H1 (cell line): ENCODE data around the gene SPTBN1. TPM values are rescaled to one million over a fixed set of nuclear protein-coding genes. Genes with fewer than 3 reads are reported as not detected.

Source experiments
- CTCF ChIA-PET: fragments of 300-600 bp; sonication (Branson Sonifier 250); formaldehyde crosslinking; loops from one replicate; lab custom pipeline; 2021; ENCODE audit not compliant: partially characterized antibody; lab: Charles Lee
- POLR2A ChIA-PET: fragments of 300-600 bp; sonication (Branson Sonifier 250); formaldehyde crosslinking; loops from one replicate; lab custom pipeline; 2021; ENCODE audit warnings: inconsistent platforms; ENCODE audit not compliant: partially characterized antibody; lab: Charles Lee
- DNase-seq, 2 experiments: peaks; one replicate each; pipeline versions ENCODE4 v3.0.0 to v3.0.0-alpha.2; 2010 to 2022; ENCODE audit warnings: low spot score in 2 of 2, low read depth in 1 of 2, mixed read lengths in 1 of 2
- FAIRE-seq: peaks from 2 replicates; lab custom pipeline; 2011; peaks lifted over from hg19 to GRCh38; lab: Jason Lieb, UNC
- H2AFZ ChIP-seq: 2 replicates; pipeline ENCODE4 v1.8.1; 2012; ENCODE audit warnings: low read length, inconsistent platforms
- H2AK5ac ChIP-seq: 2 replicates; pipeline ENCODE4 v1.6.1; 2013; ENCODE audit warnings: low read depth, low read length
- H2BK120ac ChIP-seq: replicated peaks from 2 replicates; pipeline ENCODE3; 2013; ENCODE audit warnings: low read depth, low read length, inconsistent platforms
- H2BK12ac ChIP-seq: 2 replicates; pipeline ENCODE4 v1.6.1; 2013; ENCODE audit warnings: low read depth, low read length
- H2BK15ac ChIP-seq: 2 replicates; pipeline ENCODE4 v1.6.1; 2013; ENCODE audit warnings: low read length
- H2BK20ac ChIP-seq: 2 replicates; pipeline ENCODE4 v1.6.1; 2013; ENCODE audit warnings: low read length
- H2BK5ac ChIP-seq: 2 replicates; pipeline ENCODE4 v1.6.1; 2013; ENCODE audit warnings: low read depth, low read length
- H3K14ac ChIP-seq: 2 replicates; pipeline ENCODE4 v1.6.1; 2013; ENCODE audit warnings: inconsistent platforms; ENCODE audit not compliant: insufficient read length
- H3K18ac ChIP-seq: 2 replicates; pipeline ENCODE4 v1.6.1; 2013; ENCODE audit warnings: low read length; ENCODE audit errors: extremely low read depth
- H3K23ac ChIP-seq: 2 replicates; pipeline ENCODE4 v1.6.1; 2013; ENCODE audit warnings: inconsistent platforms; ENCODE audit not compliant: insufficient read length
- H3K23me2 ChIP-seq: 2 replicates; pipeline ENCODE4 v1.6.1; 2013; ENCODE audit warnings: low read depth, low read length
- H3K27ac ChIP-seq: 2 replicates; pipeline ENCODE4 v1.6.1; 2011; ENCODE audit warnings: low read depth, low read length, inconsistent platforms
- H3K27me3 ChIP-seq, 4 experiments: replicated peaks in 1 of 4; 1 replicate in 1 of 4; 2 replicates in 3 of 4; pipeline versions ENCODE4 v1.6.1 to v1.8.1; 2011 to 2013; ENCODE audit warnings: low read length in 3 of 4, mild to moderate bottlenecking in 3 of 4, inconsistent platforms in 2 of 4, mixed read lengths in 2 of 4, moderate library complexity in 1 of 4; ENCODE audit not compliant: control insufficient read depth in 3 of 4, insufficient read depth in 3 of 4; ENCODE audit errors: extremely low read depth in 1 of 4
- H3K36me3 ChIP-seq, 4 experiments: 2 replicates each; pipeline versions ENCODE4 v1.6.1 to v1.8.1; 2011 to 2013; ENCODE audit warnings: mild to moderate bottlenecking in 4 of 4, low read length in 3 of 4, moderate library complexity in 2 of 4, control low read depth in 1 of 4, inconsistent platforms in 1 of 4; ENCODE audit not compliant: insufficient read depth in 4 of 4, control insufficient read depth in 2 of 4
- H3K4ac ChIP-seq: replicated peaks from 2 replicates; pipeline ENCODE3; 2013; ENCODE audit warnings: low read length, low read depth, mixed read lengths, inconsistent platforms; ENCODE audit not compliant: insufficient read length
- H3K4me1 ChIP-seq, 4 experiments: replicated peaks in 1 of 4; 1 replicate in 1 of 4; 2 replicates in 3 of 4; pipeline versions ENCODE4 v1.6.1 to v1.8.1; 2011 to 2013; ENCODE audit warnings: low read length in 3 of 4, inconsistent platforms in 2 of 4, mixed read lengths in 1 of 4; ENCODE audit not compliant: insufficient read depth in 4 of 4, control insufficient read depth in 3 of 4
- H3K4me2 ChIP-seq, 2 experiments: 2 replicates each; pipeline versions ENCODE4 v1.6.1 to v1.8.1; 2011 to 2013; ENCODE audit warnings: low read depth in 2 of 2, low read length in 2 of 2, control low read depth in 1 of 2, inconsistent platforms in 1 of 2, mild to moderate bottlenecking in 1 of 2; ENCODE audit not compliant: insufficient read depth in 1 of 2
- H3K4me3 ChIP-seq, 4 experiments: fragments of 200-600, 300-600 bp in 1 of 4; sonication (generic), shearing (Covaris generic), sonication (Bioruptor Twin) in 1 of 4; 2 replicates each; pipeline versions ENCODE4 v1.5.1 to v1.8.1; 2011 to 2016; ENCODE audit warnings: low read length in 4 of 4, low read depth in 3 of 4, control low read depth in 2 of 4, inconsistent platforms in 2 of 4, mild to moderate bottlenecking in 2 of 4, mixed read lengths in 1 of 4, moderate library complexity in 1 of 4; ENCODE audit not compliant: insufficient read depth in 2 of 4; ENCODE audit errors: extremely low read depth in 1 of 4
- H3K56ac ChIP-seq: replicated peaks from 2 replicates; pipeline ENCODE3; 2013; ENCODE audit warnings: low read depth, mild to moderate bottlenecking, mixed read lengths, low read length, inconsistent platforms; ENCODE audit not compliant: insufficient read length
- H3K79me1 ChIP-seq: 2 replicates; pipeline ENCODE4 v1.6.1; 2013; ENCODE audit warnings: low read depth, low read length, control low read depth
- H3K79me2 ChIP-seq, 2 experiments: 2 replicates each; pipeline versions ENCODE4 v1.6.1 to v1.8.1; 2012 to 2013; ENCODE audit warnings: low read length in 2 of 2, mild to moderate bottlenecking in 2 of 2, inconsistent platforms in 1 of 2; ENCODE audit not compliant: insufficient read depth in 2 of 2, control insufficient read depth in 1 of 2
- H3K9ac ChIP-seq, 4 experiments: replicated peaks in 1 of 4; 1 replicate in 1 of 4; 2 replicates in 3 of 4; pipeline versions ENCODE4 v1.6.1 to v1.8.1; 2011 to 2013; ENCODE audit warnings: low read depth in 3 of 4, low read length in 3 of 4, control low read depth in 2 of 4, mild to moderate bottlenecking in 2 of 4, moderate library complexity in 2 of 4, inconsistent platforms in 1 of 4; ENCODE audit errors: extremely low read depth in 1 of 4
- H3K9me3 ChIP-seq, 2 experiments: 2 replicates each; pipeline versions ENCODE4 v1.6.1 to v1.8.1; 2012 to 2013; ENCODE audit warnings: mild to moderate bottlenecking in 2 of 2, moderate library complexity in 2 of 2, control low read depth in 1 of 2, inconsistent platforms in 1 of 2, low read depth in 1 of 2, low read length in 1 of 2, mixed read lengths in 1 of 2; ENCODE audit not compliant: insufficient read depth in 2 of 2
- H4K20me1 ChIP-seq, 2 experiments: replicated peaks in 1 of 2; 2 replicates each; pipeline versions ENCODE3 to v1.8.1; 2011 to 2013; ENCODE audit warnings: inconsistent platforms in 2 of 2, low read length in 2 of 2, mild to moderate bottlenecking in 1 of 2; ENCODE audit not compliant: insufficient read depth in 2 of 2, control insufficient read depth in 1 of 2
- H4K5ac ChIP-seq: 2 replicates; pipeline ENCODE4 v1.6.1; 2013; ENCODE audit warnings: low read length, low read depth, mixed read lengths, inconsistent platforms; ENCODE audit not compliant: insufficient read length
- H4K8ac ChIP-seq: 2 replicates; pipeline ENCODE4 v1.8.0; 2013; ENCODE audit warnings: mild to moderate bottlenecking, moderate library complexity, low read length, inconsistent platforms; ENCODE audit not compliant: insufficient read depth; ENCODE audit errors: extremely low read depth
- H4K91ac ChIP-seq: replicated peaks from 2 replicates; pipeline ENCODE3; 2013; ENCODE audit warnings: low read length, mixed read lengths, inconsistent platforms; ENCODE audit not compliant: insufficient read length
- CEBPB ChIP-seq: IDR thresholded peaks from 2 replicates; pipeline ENCODE4 v1.6.1; 2012; ENCODE audit warnings: low read depth, low read length
- EGR1 ChIP-seq: IDR thresholded peaks from 2 replicates; pipeline ENCODE4 v1.6.1; 2011; ENCODE audit warnings: low read depth, low read length, borderline replicate concordance
- RAD21 ChIP-seq, 2 experiments: IDR thresholded peaks in 1 of 2; conservative IDR thresholded peaks in 1 of 2; 2 replicates each; pipeline ENCODE4 v1.6.1; 2011; ENCODE audit warnings: low read depth in 2 of 2, low read length in 2 of 2, improper control_type of control experiment in 1 of 2, inconsistent platforms in 1 of 2, mild to moderate bottlenecking in 1 of 2, moderate library complexity in 1 of 2
- RBBP5 ChIP-seq: IDR thresholded peaks from 2 replicates; pipeline ENCODE4 v1.7.1; 2012; ENCODE audit warnings: low read depth, mild to moderate bottlenecking, inconsistent platforms, low read length, moderate library complexity, borderline replicate concordance
- SIX5 ChIP-seq: IDR thresholded peaks from 2 replicates; pipeline ENCODE4 v1.6.1; 2011; ENCODE audit warnings: mild to moderate bottlenecking, low read depth, low read length
- SRF ChIP-seq: IDR thresholded peaks from 2 replicates; pipeline ENCODE4 v1.6.1; 2011; ENCODE audit warnings: mild to moderate bottlenecking, low read depth, low read length, moderate library complexity
- TAF7 ChIP-seq: optimal IDR thresholded peaks from 2 replicates; pipeline ENCODE3; 2011; ENCODE audit warnings: low read depth, mild to moderate bottlenecking, inconsistent platforms, low read length, moderate library complexity, borderline replicate concordance
- ZNF274 ChIP-seq: IDR thresholded peaks from 2 replicates; pipeline ENCODE4 v1.7.0; 2012; ENCODE audit warnings: low read length, borderline replicate concordance; ENCODE audit errors: extremely low read depth
- WGBS, 2 experiments: shearing (Covaris generic) in 1 of 2; methylation state at CpG; one replicate each; pipeline versions ENCODE4 v1.1.6 to v1.1.7; 2013 to 2015; ENCODE audit warnings: low lambda C conversion rate in 2 of 2, mixed read lengths in 2 of 2, inconsistent platforms in 1 of 2, low coverage in 1 of 2, missing lambda C conversion rate in 1 of 2; ENCODE audit not compliant: insufficient replicate concordance in 2 of 2, insufficient coverage in 1 of 2, insufficient read length in 1 of 2; ENCODE audit errors: extremely low coverage in 1 of 2, missing lambda C conversion rate in 1 of 2; 5-methylcytosine and 5-hydroxymethylcytosine counted together
- polyA plus RNA-seq, 7 experiments: library from polyadenylated mRNA; depleted of rRNA in 3 of 7; stranded (reverse) in 5 of 7; unstranded in 2 of 7; fragments of >200 nt in 5 of 7; fragments of 200-250 nt in 2 of 7; gene quantifications; 1 replicate in 5 of 7; 2 replicates in 1 of 7; 4 replicates in 1 of 7; pipeline versions ENCODE4 v1.2.1 to v1.2.3, GENCODE V29; 2011 to 2013; ENCODE audit warnings: missing spikeins in 2 of 7, mixed read lengths in 2 of 7
- total RNA-seq: library from RNA; stranded (reverse); fragmentation: NEBNext Ultra II Directional; extraction: Animal tissue kit (Norgen Biotek cat#: 25700); gene quantifications from 2 replicates; pipeline ENCODE4 v1.2.1, GENCODE V29; 2021

Gene SPTBN1
- total and polyA plus RNA-seq, 2 of the 8 experiments (the other 6 are each of a cell fraction or from before 2014, with no cell fraction given), result 31.8 to 180 TPM

DNA sequence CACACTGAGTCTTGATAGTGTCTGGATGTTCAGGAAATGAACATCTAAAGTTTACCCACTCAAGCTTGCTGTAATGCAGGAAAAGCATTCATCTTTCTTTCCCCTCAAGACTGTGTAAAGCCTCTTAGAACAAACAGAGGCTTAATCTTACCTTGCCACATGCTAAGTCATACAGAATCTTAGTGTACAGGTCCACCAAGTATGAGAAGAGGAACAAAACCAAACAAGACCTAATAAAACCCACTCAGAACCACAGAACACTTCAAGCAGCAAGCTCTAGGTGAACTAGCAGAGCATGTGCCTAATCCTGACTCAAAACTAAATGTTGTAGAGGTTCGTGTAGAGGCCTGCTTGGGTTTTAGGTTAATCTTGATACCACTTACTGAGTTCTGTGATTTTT is 97.6 kb downstream of the SPTBN1 start:
- Histone ChIP-seq H4K5ac (no peak overlapping the region), H3K79me2 (peaks cover 0 to 9% of the 10 kb centered on the region in 2 experiments; a peak in 2 of 4 replicates), H3K4me2 (no peak overlapping the region), H3K14ac (no peak overlapping the region), H2BK20ac (no peak overlapping the region), H3K27me3 (no peaks in the 10 kb centered on the region), H3K4me3 (no peak overlapping the region), H3K56ac (no peak overlapping the region), H2AK5ac (no peak overlapping the region)
- CTCF ChIA-PET, result interaction anchor here (1.9 to 2.4 kb wide), 2 partner anchors 14 to 27 kb away, joined by 4 to 6 read pairs; no protein-coding TSS in a partner anchor
- WGBS, 2 experiments, result 68% methylated on average over 1 of the region's 1 CpG; no CpG with 5 or more reads in 1 of the 2 experiments
- TF ChIP-seq RBBP5 (no peak), SIX5 (no peak), EGR1 (no peak), SRF (no peak), TAF7 (no peak), ZNF274 (no peak), CEBPB (no peak), RAD21 (IDR thresholded peaks at IDR 0.05 in 1 of 2, conservative IDR thresholded peaks at IDR 0.05 in 1 of 2; ENCODE audit: low read depth in 2 of 2, low read length in 2 of 2) (no peak)
- TF ChIP-seq, all 59 proteins: peak for 0
- POLR2A ChIA-PET, result no interaction called here
- peaks cover 0 to 2% of the 10 kb centered on the region in 2 experiments for H4K20me1 ChIP-seq
- no peak overlapping the region for H2AFZ ChIP-seq
- peaks cover 7 to 14% (median 10%) of the 10 kb centered on the region in 4 experiments for H3K4me1 ChIP-seq
- H2BK5ac ChIP-seq, result no peak overlapping the region
- no peak overlapping the region for H3K4ac ChIP-seq
- H4K8ac ChIP-seq, result no peak overlapping the region
- no peak overlapping the region for H3K23ac ChIP-seq
- H3K9ac ChIP-seq, result no peak overlapping the region
- H3K23me2 ChIP-seq, result peaks cover 7% of the 10 kb centered on the region
- no peak for FAIRE-seq
- H3K18ac ChIP-seq, result no peak overlapping the region
- no peaks in the 10 kb centered on the region for H3K9me3 ChIP-seq
- H2BK120ac ChIP-seq, result no peak overlapping the region
- no peak overlapping the region for H3K27ac ChIP-seq
- H4K91ac ChIP-seq, result no peak overlapping the region
- no peak for DNase-seq
- H2BK12ac ChIP-seq, result no peak overlapping the region
- no peak overlapping the region for H2BK15ac ChIP-seq
- H3K36me3 ChIP-seq, result no peaks in the 10 kb centered on the region
- H3K79me1 ChIP-seq, result no peaks in the 10 kb centered on the region
